K562 (cell line): ENCODE data around the gene IL3RA. TPM values are rescaled to one million over a fixed set of nuclear protein-coding genes. Genes with fewer than 3 reads are reported as not detected.

ENCODE experiments used
- CHCHD3 ChIP-seq: fragments of 250-450 bp; sonication (Bioruptor Pico); IDR thresholded peaks from 2 replicates; pipeline ENCODE4 v2.1.2; 2022; ENCODE audit warnings: mild to moderate bottlenecking
- CHD2 ChIP-seq: IDR thresholded peaks from 2 replicates; pipeline ENCODE4 v1.6.1; 2011; ENCODE audit warnings: low read depth, low read length
- CTCFL ChIP-seq: IDR thresholded peaks from 2 replicates; pipeline ENCODE4 v1.6.1; 2011; ENCODE audit warnings: borderline replicate concordance, low read depth, mild to moderate bottlenecking, moderate library complexity, low read length; ENCODE audit not compliant: insufficient read depth, poor library complexity, severe bottlenecking
- CUX1 ChIP-seq: fragments of 200-800 bp; sonication (Bioruptor generic); IDR thresholded peaks from 2 replicates; pipeline ENCODE4 v1.6.1; 2016; ENCODE audit warnings: missing genetic modification characterization, missing compliant biosample characterization
- FOXP1 ChIP-seq: sonication (generic); formaldehyde crosslinking; IDR thresholded peaks from 2 replicates; pipeline ENCODE4 v1.8.0; 2022; ENCODE audit warnings: mild to moderate bottlenecking, missing genetic modification reagents
- GTF2E2 ChIP-seq: fragments of 200-800 bp; sonication (Bioruptor generic); IDR thresholded peaks from 2 replicates; pipeline ENCODE4 v1.6.1; 2016; ENCODE audit warnings: missing genetic modification characterization, missing compliant biosample characterization
- MEIS2 ChIP-seq: fragments of 450-650 bp; IDR thresholded peaks from 2 replicates; pipeline ENCODE4 v1.6.1; 2014; ENCODE audit warnings: mild to moderate bottlenecking; ENCODE audit not compliant: partially characterized antibody
- MNT ChIP-seq, 2 experiments: fragments of 450-650 bp; conservative IDR thresholded peaks; 2 replicates each; pipeline ENCODE4 v1.6.1; 2017; ENCODE audit warnings: mild to moderate bottlenecking in 2 of 2, moderate library complexity in 2 of 2
- SIRT6 ChIP-seq: IDR thresholded peaks from one replicate; pipeline ENCODE4 v1.6.1; 2012; ENCODE audit warnings: low read depth, mild to moderate bottlenecking, control low read depth, inconsistent platforms, low read length, moderate library complexity
- THRA ChIP-seq: fragments of 450-650 bp; IDR thresholded peaks from 2 replicates; pipeline ENCODE4 v1.6.1; 2017; ENCODE audit warnings: mild to moderate bottlenecking, moderate library complexity
- ZNF830 ChIP-seq: fragments of 250-450 bp; sonication (Bioruptor Pico); IDR thresholded peaks from 2 replicates; pipeline ENCODE4 v1.5.0; 2021; ENCODE audit warnings: mild to moderate bottlenecking
- polyA plus RNA-seq, 8 experiments: library from polyadenylated mRNA; depleted of rRNA in 4 of 8; stranded (reverse) in 5 of 8; unstranded in 3 of 8; fragments of >200 nt; fragmentation: Nextera tagmentation in 2 of 8; fragmentation: Illumina TruSeq in 1 of 8; extraction: Ambion mirVana in 2 of 8; extraction: Trizol in 1 of 8; gene quantifications; 2 replicates each; pipeline versions ENCODE4 v1.2.1 to v1.2.3, GENCODE V29; 2011 to 2014; ENCODE audit warnings: inconsistent platforms in 1 of 8, missing spikeins in 1 of 8
- total RNA-seq, 7 experiments: library from RNA; depleted of rRNA in 6 of 7; stranded (reverse); fragments of >200 nt in 6 of 7; fragmentation: Illumina TruSeq in 2 of 7; extraction: Trizol in 2 of 7; gene quantifications; 2 replicates each; pipeline versions ENCODE4 v1.2.1 to v1.2.3, GENCODE V29; 2011 to 2021; ENCODE audit warnings: low replicate concordance in 1 of 7

Gene IL3RA
- total and polyA plus RNA-seq, 9 of the 15 experiments (the other 6 are each of a cell fraction or from before 2014, with no cell fraction given): not detected

- TF ChIP-seq MNT (conservative IDR thresholded peaks at IDR 0.05) (no peak), GTF2E2 (no peak), CTCFL (no peak), SIRT6 (no peak), THRA (no peak), CUX1 (CRISPR knock-in tag) (no peak), ZNF830 (no peak), FOXP1 (CRISPR knock-in tag) (no peak), CHD2 (no peak), CHCHD3 (CRISPR knock-in tag) (no peak), MEIS2 (no peak)
- TF ChIP-seq, all 486 proteins: peak for 0
Measured at GRCh38 chrX:1360171-1360570, 23.6 kb downstream of the IL3RA start (continued).
